ENCODE measurements around the gene FKBP1B.
A peak's percentile ranks its signal among the peaks of the same experiment; 100 is the strongest.
"Not testable (repeated sequence)": the region's sequence is repeated elsewhere in the genome, so short reads cannot be mapped to it uniquely, and the experiment has no call there.

FKBP1B gene

DNA sequence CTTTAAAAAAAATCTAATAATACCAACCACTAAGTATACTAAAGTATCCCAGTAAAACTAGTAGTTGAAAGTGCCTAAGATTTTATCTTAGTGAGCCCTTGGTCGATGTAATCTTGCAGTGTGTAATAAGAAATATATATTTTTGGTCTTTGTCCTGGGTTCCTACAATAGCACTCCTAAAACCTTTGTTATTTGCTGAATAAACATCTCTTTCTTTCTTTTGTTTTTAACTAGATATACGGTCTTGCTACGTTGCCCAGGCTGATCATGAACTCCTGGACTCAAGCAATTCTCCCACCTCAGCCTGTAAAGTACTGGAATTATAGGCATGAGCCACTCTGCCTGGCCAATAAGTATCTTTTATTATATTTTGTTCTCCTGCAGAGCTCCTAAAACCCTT, 37.5 kb downstream of the FKBP1B start:
- Histone ChIP-seq H3K27ac (replicated peaks; ENCODE audit: low read length) (no peak overlapping the region), H3K9me3 (replicated peaks in 1 of 2; ENCODE audit: control insufficient read depth in 2 of 2, insufficient read depth in 1 of 2, low read depth in 1 of 2, low read length in 2 of 2) (no peaks in the 10 kb centered on the region), H3K4me3 (ENCODE audit: low read length in 2 of 2) (no peak overlapping the region), H2BK120ac (ENCODE audit: low read depth, low read length) (no peak overlapping the region), H4K8ac (ENCODE audit: low read depth, low read length) (no peak overlapping the region), H2BK12ac (ENCODE audit: low read length) (no peak overlapping the region), H3K18ac (ENCODE audit: low read length) (no peak overlapping the region), H4K91ac (ENCODE audit: low read depth, low read length, poor library complexity) (no peak overlapping the region), H3K14ac (ENCODE audit: low read length) (no peak overlapping the region), H3K23ac (ENCODE audit: low read depth, low read length, poor library complexity) (no peak overlapping the region), H3K27me3 (ENCODE audit: control insufficient read depth in 3 of 3, insufficient read depth in 3 of 3, low read depth in 1 of 3, low read length in 3 of 3) (no peaks in the 10 kb centered on the region), H2AK5ac (ENCODE audit: low read depth, low read length) (no peak overlapping the region), H3K36me3 (replicated peaks in 1 of 2; ENCODE audit: control insufficient read depth in 2 of 2, insufficient read depth in 2 of 2, low read length in 2 of 2) (peaks cover 8 to 14% of the 10 kb centered on the region in 2 donors), H3K4ac (ENCODE audit: low read length) (no peak overlapping the region), H2BK5ac (ENCODE audit: low read length) (no peak overlapping the region), H3K4me1 (ENCODE audit: control insufficient read depth in 2 of 2, insufficient read depth in 1 of 2, low read depth in 1 of 2, low read length in 2 of 2) (peaks cover 0 to 8% of the 10 kb centered on the region in 2 donors), H3K79me1 (ENCODE audit: low read depth, low read length) (no peaks in the 10 kb centered on the region), H3K4me2 (ENCODE audit: insufficient read depth, low read length, poor library complexity, severe bottlenecking) (no peak overlapping the region), H3K9ac (ENCODE audit: low read depth, low read length, poor library complexity) (no peak overlapping the region), H2BK15ac (ENCODE audit: low read length) (no peak overlapping the region), H2AFZ (ENCODE audit: low read length) (no peak overlapping the region)
- no CpG with 5 or more reads among the region's 3 CpGs for WGBS, 2 donors (ENCODE audit: extremely low coverage in 2 of 2, insufficient read length in 2 of 2, insufficient replicate concordance in 1 of 2)
- DNase-seq (ENCODE audit: low spot score), result no peak

DNA sequence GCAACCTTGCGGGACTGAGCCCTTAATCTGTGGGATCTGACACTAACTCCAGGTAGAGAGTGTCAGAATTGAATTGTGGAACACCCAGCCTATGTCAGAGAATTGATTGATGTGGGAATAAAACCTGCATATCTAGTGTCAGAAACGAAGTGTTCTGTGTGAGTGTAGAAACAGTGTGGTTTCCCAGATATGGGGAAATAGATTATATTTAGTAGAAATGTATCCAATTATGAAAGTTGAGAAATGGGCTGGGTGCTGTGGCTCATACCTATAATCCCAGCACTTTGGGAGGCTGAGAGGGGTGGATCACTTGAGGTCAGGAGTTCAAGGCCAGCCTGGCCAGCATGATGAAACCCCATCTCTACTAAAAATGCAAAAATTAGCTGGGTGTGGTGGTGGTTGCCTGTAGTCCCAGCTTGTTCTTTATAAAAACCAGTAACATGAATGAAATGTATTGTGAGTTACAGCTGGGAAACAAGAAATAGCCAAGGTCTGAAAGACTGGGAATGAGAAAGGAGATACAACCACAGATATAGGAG, 39.3 kb downstream of the FKBP1B start:
- no peak for DNase-seq (ENCODE audit: low spot score)
- no peak overlapping the region for H3K4me3 ChIP-seq (ENCODE audit: low read length in 2 of 2)
- H4K8ac ChIP-seq (ENCODE audit: low read depth, low read length), result no peak overlapping the region
- no peak overlapping the region for H3K18ac ChIP-seq (ENCODE audit: low read length)
- no peak overlapping the region for H3K14ac ChIP-seq (ENCODE audit: low read length)
- H3K23ac ChIP-seq (ENCODE audit: low read depth, low read length, poor library complexity), result no peak overlapping the region
- H3K4ac ChIP-seq (ENCODE audit: low read length), result no peak overlapping the region
- no peak overlapping the region for H2BK5ac ChIP-seq (ENCODE audit: low read length)
- no CpG with 5 or more reads among the region's 2 CpGs for WGBS, 2 donors (ENCODE audit: extremely low coverage in 2 of 2, insufficient read length in 2 of 2, insufficient replicate concordance in 1 of 2)
- no peak overlapping the region for H3K9ac ChIP-seq (ENCODE audit: low read depth, low read length, poor library complexity)
- no peak overlapping the region for H2BK12ac ChIP-seq (ENCODE audit: low read length)
- no peak overlapping the region for H4K91ac ChIP-seq (ENCODE audit: low read depth, low read length, poor library complexity)
- H3K79me1 ChIP-seq (ENCODE audit: low read depth, low read length), result no peaks in the 10 kb centered on the region
- peaks cover 0 to 5% of the 10 kb centered on the region in 2 donors for H3K4me1 ChIP-seq (ENCODE audit: control insufficient read depth in 2 of 2, insufficient read depth in 1 of 2, low read depth in 1 of 2, low read length in 2 of 2)
- H2AK5ac ChIP-seq (ENCODE audit: low read depth, low read length), result no peak overlapping the region
- H3K9me3 ChIP-seq (replicated peaks in 1 of 2; ENCODE audit: control insufficient read depth in 2 of 2, insufficient read depth in 1 of 2, low read depth in 1 of 2, low read length in 2 of 2), result no peaks in the 10 kb centered on the region
- H2BK120ac ChIP-seq (ENCODE audit: low read depth, low read length), result no peak overlapping the region
- H2AFZ ChIP-seq (ENCODE audit: low read length), result no peak overlapping the region
- no peak overlapping the region for H2BK15ac ChIP-seq (ENCODE audit: low read length)
- H3K4me2 ChIP-seq (ENCODE audit: insufficient read depth, low read length, poor library complexity, severe bottlenecking), result no peak overlapping the region
- no peaks in the 10 kb centered on the region for H3K36me3 ChIP-seq (replicated peaks in 1 of 2; ENCODE audit: control insufficient read depth in 2 of 2, insufficient read depth in 2 of 2, low read length in 2 of 2)
- H3K27me3 ChIP-seq (ENCODE audit: control insufficient read depth in 3 of 3, insufficient read depth in 3 of 3, low read depth in 1 of 3, low read length in 3 of 3), result no peaks in the 10 kb centered on the region
- H3K27ac ChIP-seq (replicated peaks; ENCODE audit: low read length), result no peak overlapping the region

DNA sequence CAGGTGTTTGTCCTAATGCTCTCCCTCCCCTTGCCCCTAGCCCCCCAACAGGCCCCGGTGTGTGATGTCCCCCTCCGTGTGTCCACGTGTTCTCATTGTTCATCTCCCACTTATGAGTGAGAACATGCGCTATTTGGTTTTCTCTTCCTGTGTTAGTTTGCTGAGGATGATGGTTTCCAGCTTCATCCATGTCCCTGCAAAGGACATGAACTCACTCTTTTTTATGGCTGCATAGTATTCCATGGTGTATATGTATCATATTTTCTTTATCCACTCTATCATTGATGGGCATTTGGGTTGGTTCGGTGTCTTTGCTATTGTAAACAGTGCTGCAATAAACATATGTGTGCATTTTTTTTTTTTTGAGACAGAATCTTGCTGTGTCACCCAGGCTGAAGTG, 43.7 kb downstream of the FKBP1B start:
- not testable (repeated sequence) for H3K9ac ChIP-seq (ENCODE audit: low read depth, low read length, poor library complexity); H3K27ac ChIP-seq (replicated peaks; ENCODE audit: low read length); H2BK5ac ChIP-seq (ENCODE audit: low read length); H3K4me3 ChIP-seq (ENCODE audit: low read length in 2 of 2); H3K4me2 ChIP-seq (ENCODE audit: insufficient read depth, low read length, poor library complexity, severe bottlenecking); H2BK15ac ChIP-seq (ENCODE audit: low read length); H3K4ac ChIP-seq (ENCODE audit: low read length); H3K27me3 ChIP-seq (ENCODE audit: control insufficient read depth in 3 of 3, insufficient read depth in 3 of 3, low read depth in 1 of 3, low read length in 3 of 3); H3K14ac ChIP-seq (ENCODE audit: low read length); H2BK120ac ChIP-seq (ENCODE audit: low read depth, low read length); H3K23ac ChIP-seq (ENCODE audit: low read depth, low read length, poor library complexity); H4K8ac ChIP-seq (ENCODE audit: low read depth, low read length); H3K9me3 ChIP-seq (replicated peaks in 1 of 2; ENCODE audit: control insufficient read depth in 2 of 2, insufficient read depth in 1 of 2, low read depth in 1 of 2, low read length in 2 of 2); H2BK12ac ChIP-seq (ENCODE audit: low read length); H2AK5ac ChIP-seq (ENCODE audit: low read depth, low read length); H3K36me3 ChIP-seq (replicated peaks in 1 of 2; ENCODE audit: control insufficient read depth in 2 of 2, insufficient read depth in 2 of 2, low read length in 2 of 2); H4K91ac ChIP-seq (ENCODE audit: low read depth, low read length, poor library complexity); H3K4me1 ChIP-seq (ENCODE audit: control insufficient read depth in 2 of 2, insufficient read depth in 1 of 2, low read depth in 1 of 2, low read length in 2 of 2); H3K79me1 ChIP-seq (ENCODE audit: low read depth, low read length); H2AFZ ChIP-seq (ENCODE audit: low read length); H3K18ac ChIP-seq (ENCODE audit: low read length); DNase-seq (ENCODE audit: low spot score)
- WGBS, 2 donors (ENCODE audit: extremely low coverage in 2 of 2, insufficient read length in 2 of 2, insufficient replicate concordance in 1 of 2), result no CpG with 5 or more reads among the region's 5 CpGs

DNA sequence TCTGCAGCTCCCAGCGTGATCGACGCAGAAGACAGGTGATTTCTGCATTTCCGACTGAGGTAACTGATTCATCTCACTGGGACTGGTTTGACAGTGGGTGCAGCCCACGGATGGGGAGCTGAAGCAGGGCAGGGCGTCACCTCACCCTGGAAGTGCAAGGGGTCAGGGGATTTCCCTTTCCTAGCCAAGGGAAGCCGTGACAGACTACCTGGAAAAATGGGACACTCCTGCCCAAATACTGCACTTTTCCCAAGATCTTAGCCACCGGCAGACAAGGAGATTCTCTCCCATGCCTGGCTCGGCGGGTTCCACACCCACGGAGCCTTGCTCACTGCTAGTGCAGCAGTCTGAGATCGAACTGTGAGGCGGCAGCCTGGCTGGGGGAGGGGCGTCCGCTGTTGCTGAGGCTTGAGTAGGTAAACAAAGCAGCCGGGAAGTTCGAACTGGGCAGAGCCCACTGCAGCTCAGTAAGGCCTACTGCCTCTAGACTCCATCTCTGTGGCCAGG, 45.7 kb downstream of the FKBP1B start:
- H4K8ac ChIP-seq (ENCODE audit: low read depth, low read length); H3K9me3 ChIP-seq (replicated peaks in 1 of 2; ENCODE audit: control insufficient read depth in 2 of 2, insufficient read depth in 1 of 2, low read depth in 1 of 2, low read length in 2 of 2); H3K9ac ChIP-seq (ENCODE audit: low read depth, low read length, poor library complexity); H2BK12ac ChIP-seq (ENCODE audit: low read length); H3K4me1 ChIP-seq (ENCODE audit: control insufficient read depth in 2 of 2, insufficient read depth in 1 of 2, low read depth in 1 of 2, low read length in 2 of 2); H3K14ac ChIP-seq (ENCODE audit: low read length); H3K4me3 ChIP-seq (ENCODE audit: low read length in 2 of 2); H3K4me2 ChIP-seq (ENCODE audit: insufficient read depth, low read length, poor library complexity, severe bottlenecking); H3K36me3 ChIP-seq (replicated peaks in 1 of 2; ENCODE audit: control insufficient read depth in 2 of 2, insufficient read depth in 2 of 2, low read length in 2 of 2); H3K27me3 ChIP-seq (ENCODE audit: control insufficient read depth in 3 of 3, insufficient read depth in 3 of 3, low read depth in 1 of 3, low read length in 3 of 3); DNase-seq (ENCODE audit: low spot score); H4K91ac ChIP-seq (ENCODE audit: low read depth, low read length, poor library complexity); H3K4ac ChIP-seq (ENCODE audit: low read length); H2BK120ac ChIP-seq (ENCODE audit: low read depth, low read length); H3K18ac ChIP-seq (ENCODE audit: low read length); H3K79me1 ChIP-seq (ENCODE audit: low read depth, low read length); H2AK5ac ChIP-seq (ENCODE audit: low read depth, low read length); H2BK15ac ChIP-seq (ENCODE audit: low read length); H3K27ac ChIP-seq (replicated peaks; ENCODE audit: low read length); H2BK5ac ChIP-seq (ENCODE audit: low read length); H3K23ac ChIP-seq (ENCODE audit: low read depth, low read length, poor library complexity): not testable (repeated sequence)
- peak overlapping the region; percentile 61 for H2AFZ ChIP-seq (ENCODE audit: low read length)
- no CpG with 5 or more reads among the region's 17 CpGs for WGBS, 2 donors (ENCODE audit: extremely low coverage in 2 of 2, insufficient read length in 2 of 2, insufficient replicate concordance in 1 of 2)

Measured in neuronal stem cell (in vitro differentiated cells).